HepG2 (cell line): ENCODE data around the gene CEACAM16. TPM values are rescaled to one million over a fixed set of nuclear protein-coding genes. Genes with fewer than 3 reads are reported as not detected.

Experiments used
- ARNT ChIP-seq: fragments of 450-650 bp; IDR thresholded peaks from 2 replicates; pipeline ENCODE4 v1.6.1; 2017
- CENPX ChIP-seq: sonication (generic); formaldehyde crosslinking; IDR thresholded peaks from 2 replicates; pipeline ENCODE4 v1.9.0; 2021; ENCODE audit warnings: mild to moderate bottlenecking, missing genetic modification reagents, moderate library complexity
- HOXD1 ChIP-seq: sonication (generic); formaldehyde crosslinking; IDR thresholded peaks from 2 replicates; pipeline ENCODE4 v1.5.0; 2020; ENCODE audit warnings: missing genetic modification reagents
- JDP2 ChIP-seq: sonication (generic); formaldehyde crosslinking; IDR thresholded peaks from 2 replicates; pipeline ENCODE4 v1.8.1; 2022; ENCODE audit warnings: missing genetic modification reagents, borderline replicate concordance
- MBD4 ChIP-seq: IDR thresholded peaks from 2 replicates; pipeline ENCODE4 v1.6.1; 2012; ENCODE audit warnings: low read length, inconsistent platforms, borderline replicate concordance
- MED1 ChIP-seq: sonication (generic); formaldehyde crosslinking; IDR thresholded peaks from 2 replicates; pipeline ENCODE4 v1.4.0; 2020; ENCODE audit warnings: missing genetic modification reagents
- NFE2L1 ChIP-seq: sonication (generic); formaldehyde crosslinking; IDR thresholded peaks from 2 replicates; pipeline ENCODE4 v1.4.0; 2020; ENCODE audit warnings: missing genetic modification reagents, mild to moderate bottlenecking, borderline replicate concordance
- ZKSCAN8 ChIP-seq: IDR thresholded peaks from 2 replicates; pipeline ENCODE4 v1.6.1; 2016; ENCODE audit warnings: borderline replicate concordance, missing genetic modification reagents, missing compliant biosample characterization
- ZNF468 ChIP-seq: sonication (generic); formaldehyde crosslinking; IDR thresholded peaks from 2 replicates; pipeline ENCODE4 v1.8.0; 2022; ENCODE audit warnings: mild to moderate bottlenecking, moderate library complexity, missing genetic modification reagents
- ZSCAN9 ChIP-seq: IDR thresholded peaks from 2 replicates; pipeline ENCODE4 v1.6.1; 2016; ENCODE audit warnings: borderline replicate concordance
- polyA plus RNA-seq, 8 experiments: library from polyadenylated mRNA; depleted of rRNA in 3 of 8; stranded (reverse) in 7 of 8; unstranded in 1 of 8; fragments of >200 nt; fragmentation: Illumina TruSeq in 4 of 8; extraction: Trizol in 4 of 8; gene quantifications; 2 replicates each; pipeline versions ENCODE4 v1.2.1 to v1.2.3, GENCODE V29; 2011 to 2016; ENCODE audit warnings: low read depth in 4 of 8, missing spikeins in 1 of 8, mixed read lengths in 1 of 8; ENCODE audit not compliant: insufficient read depth in 1 of 8
- total RNA-seq, 5 experiments: library from RNA; depleted of rRNA; stranded (reverse); fragments of >200 nt; fragmentation: Illumina TruSeq; extraction: Trizol; gene quantifications; 2 replicates each; pipeline ENCODE4 v1.2.3, GENCODE V29; 2016; ENCODE audit warnings: low read depth in 1 of 5
- TF ChIP-seq, protein P1 (sequence below): sonication (generic); formaldehyde crosslinking; IDR thresholded peaks from 2 replicates; pipeline ENCODE4 v1.5.1; 2020; ENCODE audit warnings: mild to moderate bottlenecking, missing genetic modification reagents, borderline replicate concordance
- TF ChIP-seq, protein P2 (sequence below), 2 experiments: sonication (generic) in 1 of 2; formaldehyde crosslinking in 1 of 2; IDR thresholded peaks; 2 replicates each; pipeline versions ENCODE4 v1.6.1 to v1.9.0; 2014 to 2022; ENCODE audit warnings: antibody characterized with exemption in 1 of 2, borderline replicate concordance in 1 of 2, inconsistent platforms in 1 of 2, low read depth in 1 of 2, missing genetic modification reagents in 1 of 2
- TF ChIP-seq, protein P3 (sequence below): sonication (generic); formaldehyde crosslinking; IDR thresholded peaks from 2 replicates; pipeline ENCODE4 v1.4.0; 2020; ENCODE audit warnings: missing genetic modification reagents, borderline replicate concordance

CEACAM16 gene
- total and polyA plus RNA-seq, 2 of the 13 experiments (the other 11 are each of a cell fraction or from before 2014, with no cell fraction given) = not detected

DNA sequence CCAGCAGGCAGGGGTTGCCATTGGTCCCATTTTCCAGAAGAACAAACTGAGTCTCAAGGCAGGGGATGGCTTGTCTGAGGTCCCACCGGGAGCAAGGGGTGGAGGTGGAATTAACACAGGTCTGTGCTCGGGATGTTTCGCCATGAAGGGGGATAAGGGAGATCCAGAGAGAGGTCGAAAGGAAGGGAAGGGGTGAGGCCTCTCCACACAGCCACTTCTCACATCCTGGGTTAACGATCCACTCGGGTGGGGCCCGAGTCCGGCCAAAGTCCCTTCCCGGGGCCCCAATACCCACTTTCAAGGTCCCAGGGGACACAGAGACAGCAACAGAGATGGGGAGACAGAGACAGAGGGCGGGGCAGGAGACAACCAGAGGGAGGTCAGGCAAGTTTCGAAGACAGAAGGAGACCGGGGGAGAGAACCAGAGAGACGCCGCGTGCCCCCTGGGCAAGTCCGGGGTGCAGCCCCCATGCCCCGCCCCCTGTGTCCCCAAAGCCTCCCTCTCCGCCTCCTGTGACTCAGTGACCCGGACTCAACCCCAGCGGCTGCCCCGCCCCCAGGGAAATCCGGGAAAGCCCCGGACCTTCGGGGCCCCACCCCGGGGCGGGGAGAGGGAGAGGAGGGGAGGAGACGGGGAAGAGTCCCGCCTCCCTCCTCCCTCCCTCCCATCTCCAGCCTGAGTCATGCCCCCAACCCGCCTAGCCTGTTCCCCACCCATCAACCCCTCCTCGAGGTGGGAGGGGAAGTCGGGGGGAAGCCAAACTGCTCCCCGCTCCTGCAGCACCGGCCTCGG, 48.2 kb downstream of the CEACAM16 start (continued):
- TF ChIP-seq CENPX (CRISPR knock-in tag) (no peak), JDP2 (CRISPR knock-in tag) (no peak), ZNF468 (CRISPR knock-in tag) (no peak), ARNT (no peak), HOXD1 (CRISPR knock-in tag) (no peak), MED1 (CRISPR knock-in tag) (peak; percentile 35; the same call in 1 of the 2 replicates), NFE2L1 (CRISPR knock-in tag) (no peak), MBD4 (no peak), ZKSCAN8 (CRISPR knock-in tag) (no peak), ZSCAN9 (CRISPR knock-in tag) (no peak)
- TF ChIP-seq, protein P1, sequence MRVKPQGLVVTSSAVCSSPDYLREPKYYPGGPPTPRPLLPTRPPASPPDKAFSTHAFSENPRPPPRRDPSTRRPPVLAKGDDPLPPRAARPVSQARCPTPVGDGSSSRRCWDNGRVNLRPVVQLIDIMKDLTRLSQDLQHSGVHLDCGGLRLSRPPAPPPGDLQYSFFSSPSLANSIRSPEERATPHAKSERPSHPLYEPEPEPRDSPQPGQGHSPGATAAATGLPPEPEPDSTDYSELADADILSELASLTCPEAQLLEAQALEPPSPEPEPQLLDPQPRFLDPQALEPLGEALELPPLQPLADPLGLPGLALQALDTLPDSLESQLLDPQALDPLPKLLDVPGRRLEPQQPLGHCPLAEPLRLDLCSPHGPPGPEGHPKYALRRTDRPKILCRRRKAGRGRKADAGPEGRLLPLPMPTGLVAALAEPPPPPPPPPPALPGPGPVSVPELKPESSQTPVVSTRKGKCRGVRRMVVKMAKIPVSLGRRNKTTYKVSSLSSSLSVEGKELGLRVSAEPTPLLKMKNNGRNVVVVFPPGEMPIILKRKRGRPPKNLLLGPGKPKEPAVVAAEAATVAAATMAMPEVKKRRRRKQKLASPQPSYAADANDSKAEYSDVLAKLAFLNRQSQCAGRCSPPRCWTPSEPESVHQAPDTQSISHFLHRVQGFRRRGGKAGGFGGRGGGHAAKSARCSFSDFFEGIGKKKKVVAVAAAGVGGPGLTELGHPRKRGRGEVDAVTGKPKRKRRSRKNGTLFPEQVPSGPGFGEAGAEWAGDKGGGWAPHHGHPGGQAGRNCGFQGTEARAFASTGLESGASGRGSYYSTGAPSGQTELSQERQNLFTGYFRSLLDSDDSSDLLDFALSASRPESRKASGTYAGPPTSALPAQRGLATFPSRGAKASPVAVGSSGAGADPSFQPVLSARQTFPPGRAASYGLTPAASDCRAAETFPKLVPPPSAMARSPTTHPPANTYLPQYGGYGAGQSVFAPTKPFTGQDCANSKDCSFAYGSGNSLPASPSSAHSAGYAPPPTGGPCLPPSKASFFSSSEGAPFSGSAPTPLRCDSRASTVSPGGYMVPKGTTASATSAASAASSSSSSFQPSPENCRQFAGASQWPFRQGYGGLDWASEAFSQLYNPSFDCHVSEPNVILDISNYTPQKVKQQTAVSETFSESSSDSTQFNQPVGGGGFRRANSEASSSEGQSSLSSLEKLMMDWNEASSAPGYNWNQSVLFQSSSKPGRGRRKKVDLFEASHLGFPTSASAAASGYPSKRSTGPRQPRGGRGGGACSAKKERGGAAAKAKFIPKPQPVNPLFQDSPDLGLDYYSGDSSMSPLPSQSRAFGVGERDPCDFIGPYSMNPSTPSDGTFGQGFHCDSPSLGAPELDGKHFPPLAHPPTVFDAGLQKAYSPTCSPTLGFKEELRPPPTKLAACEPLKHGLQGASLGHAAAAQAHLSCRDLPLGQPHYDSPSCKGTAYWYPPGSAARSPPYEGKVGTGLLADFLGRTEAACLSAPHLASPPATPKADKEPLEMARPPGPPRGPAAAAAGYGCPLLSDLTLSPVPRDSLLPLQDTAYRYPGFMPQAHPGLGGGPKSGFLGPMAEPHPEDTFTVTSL = no peak
- TF ChIP-seq, protein P2, sequence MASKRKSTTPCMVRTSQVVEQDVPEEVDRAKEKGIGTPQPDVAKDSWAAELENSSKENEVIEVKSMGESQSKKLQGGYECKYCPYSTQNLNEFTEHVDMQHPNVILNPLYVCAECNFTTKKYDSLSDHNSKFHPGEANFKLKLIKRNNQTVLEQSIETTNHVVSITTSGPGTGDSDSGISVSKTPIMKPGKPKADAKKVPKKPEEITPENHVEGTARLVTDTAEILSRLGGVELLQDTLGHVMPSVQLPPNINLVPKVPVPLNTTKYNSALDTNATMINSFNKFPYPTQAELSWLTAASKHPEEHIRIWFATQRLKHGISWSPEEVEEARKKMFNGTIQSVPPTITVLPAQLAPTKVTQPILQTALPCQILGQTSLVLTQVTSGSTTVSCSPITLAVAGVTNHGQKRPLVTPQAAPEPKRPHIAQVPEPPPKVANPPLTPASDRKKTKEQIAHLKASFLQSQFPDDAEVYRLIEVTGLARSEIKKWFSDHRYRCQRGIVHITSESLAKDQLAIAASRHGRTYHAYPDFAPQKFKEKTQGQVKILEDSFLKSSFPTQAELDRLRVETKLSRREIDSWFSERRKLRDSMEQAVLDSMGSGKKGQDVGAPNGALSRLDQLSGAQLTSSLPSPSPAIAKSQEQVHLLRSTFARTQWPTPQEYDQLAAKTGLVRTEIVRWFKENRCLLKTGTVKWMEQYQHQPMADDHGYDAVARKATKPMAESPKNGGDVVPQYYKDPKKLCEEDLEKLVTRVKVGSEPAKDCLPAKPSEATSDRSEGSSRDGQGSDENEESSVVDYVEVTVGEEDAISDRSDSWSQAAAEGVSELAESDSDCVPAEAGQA (IDR thresholded peaks at IDR 0.05; ENCODE audit: low read depth) = no peak
- TF ChIP-seq, protein P2 (CRISPR knock-in tag; IDR thresholded peaks at IDR 0.05; ENCODE audit: borderline replicate concordance) = no peak
- TF ChIP-seq, protein P3, sequence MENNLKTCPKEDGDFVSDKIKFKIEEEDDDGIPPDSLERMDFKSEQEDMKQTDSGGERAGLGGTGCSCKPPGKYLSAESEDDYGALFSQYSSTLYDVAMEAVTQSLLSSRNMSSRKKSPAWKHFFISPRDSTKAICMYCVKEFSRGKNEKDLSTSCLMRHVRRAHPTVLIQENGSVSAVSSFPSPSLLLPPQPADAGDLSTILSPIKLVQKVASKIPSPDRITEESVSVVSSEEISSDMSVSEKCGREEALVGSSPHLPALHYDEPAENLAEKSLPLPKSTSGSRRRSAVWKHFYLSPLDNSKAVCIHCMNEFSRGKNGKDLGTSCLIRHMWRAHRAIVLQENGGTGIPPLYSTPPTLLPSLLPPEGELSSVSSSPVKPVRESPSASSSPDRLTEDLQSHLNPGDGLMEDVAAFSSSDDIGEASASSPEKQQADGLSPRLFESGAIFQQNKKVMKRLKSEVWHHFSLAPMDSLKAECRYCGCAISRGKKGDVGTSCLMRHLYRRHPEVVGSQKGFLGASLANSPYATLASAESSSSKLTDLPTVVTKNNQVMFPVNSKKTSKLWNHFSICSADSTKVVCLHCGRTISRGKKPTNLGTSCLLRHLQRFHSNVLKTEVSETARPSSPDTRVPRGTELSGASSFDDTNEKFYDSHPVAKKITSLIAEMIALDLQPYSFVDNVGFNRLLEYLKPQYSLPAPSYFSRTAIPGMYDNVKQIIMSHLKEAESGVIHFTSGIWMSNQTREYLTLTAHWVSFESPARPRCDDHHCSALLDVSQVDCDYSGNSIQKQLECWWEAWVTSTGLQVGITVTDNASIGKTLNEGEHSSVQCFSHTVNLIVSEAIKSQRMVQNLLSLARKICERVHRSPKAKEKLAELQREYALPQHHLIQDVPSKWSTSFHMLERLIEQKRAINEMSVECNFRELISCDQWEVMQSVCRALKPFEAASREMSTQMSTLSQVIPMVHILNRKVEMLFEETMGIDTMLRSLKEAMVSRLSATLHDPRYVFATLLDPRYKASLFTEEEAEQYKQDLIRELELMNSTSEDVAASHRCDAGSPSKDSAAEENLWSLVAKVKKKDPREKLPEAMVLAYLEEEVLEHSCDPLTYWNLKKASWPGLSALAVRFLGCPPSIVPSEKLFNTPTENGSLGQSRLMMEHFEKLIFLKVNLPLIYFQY = no peak
